OCI-LY3 (cell line): ENCODE data around the gene RFPL3.

Experiments used
- H2AFZ ChIP-seq: fragments of 200-600, 300-600 bp; shearing (Covaris generic); 2 replicates; pipeline ENCODE4 v1.6.0; 2014; ENCODE audit warnings: antibody characterized with exemption, low read depth, low read length
- H3K27ac ChIP-seq: fragments of 200-600, 300-600 bp; sonication (generic); 2 replicates; pipeline ENCODE4 v1.5.1; 2014; ENCODE audit warnings: mild to moderate bottlenecking, low read length, moderate library complexity, mixed read lengths
- H3K27me3 ChIP-seq: fragments of 200-600, 300-600 bp; sonication (generic); 2 replicates; pipeline ENCODE4 v1.6.1; 2014; ENCODE audit warnings: low read depth, low read length, mixed read lengths
- H3K36me3 ChIP-seq: fragments of 200-600, 300-600 bp; sonication (generic); replicated peaks from 2 replicates; pipeline ENCODE3; 2014; ENCODE audit warnings: low read depth, low read length, mixed read lengths
- H3K4me1 ChIP-seq: fragments of 300-600, 200-600 bp; sonication (generic); 2 replicates; pipeline ENCODE4 v1.6.1; 2014; ENCODE audit warnings: low read length, mixed read lengths
- H3K4me2 ChIP-seq: fragments of 200-600, 300-600 bp; sonication (generic); 2 replicates; pipeline ENCODE4 v1.6.1; 2014; ENCODE audit warnings: low read length, mixed read lengths
- H3K4me3 ChIP-seq: fragments of 300-600, 200-600 bp; sonication (generic); 2 replicates; pipeline ENCODE4 v1.5.1; 2014; ENCODE audit warnings: antibody characterized with exemption, mild to moderate bottlenecking, low read length, moderate library complexity
- H3K79me2 ChIP-seq: fragments of 300-600, 200-600 bp; shearing (Covaris generic); 2 replicates; pipeline ENCODE4 v1.6.1; 2014; ENCODE audit warnings: mild to moderate bottlenecking, low read length, mixed read lengths
- H3K9ac ChIP-seq: fragments of 300-600, 200-600 bp; shearing (Covaris generic); 2 replicates; pipeline ENCODE4 v1.6.0; 2014; ENCODE audit warnings: mild to moderate bottlenecking, low read length, moderate library complexity
- H3K9me3 ChIP-seq: fragments of 200-600, 300-600 bp; shearing (Covaris generic); 2 replicates; pipeline ENCODE4 v1.6.1; 2014; ENCODE audit warnings: low read length, mixed read lengths; ENCODE audit not compliant: insufficient read depth
- H4K20me1 ChIP-seq: fragments of 200-600, 300-600 bp; sonication (generic); 2 replicates; pipeline ENCODE4 v1.6.1; 2016; ENCODE audit warnings: low read length, mixed read lengths; ENCODE audit not compliant: insufficient read depth
- EZH2phosphoT487 ChIP-seq: fragments of 200-600 bp; shearing (Covaris generic); IDR thresholded peaks from 2 replicates; pipeline ENCODE4 v1.6.1; 2018; ENCODE audit warnings: antibody characterized with exemption, mixed run types, low read depth
- TF ChIP-seq, protein P1 (sequence below): fragments of 200-600, 300-600 bp; sonication (generic); IDR thresholded peaks from 2 replicates; pipeline ENCODE4 v1.5.1; 2014; ENCODE audit warnings: antibody characterized with exemption, low read length, low read depth

Gene RFPL3

DNA sequence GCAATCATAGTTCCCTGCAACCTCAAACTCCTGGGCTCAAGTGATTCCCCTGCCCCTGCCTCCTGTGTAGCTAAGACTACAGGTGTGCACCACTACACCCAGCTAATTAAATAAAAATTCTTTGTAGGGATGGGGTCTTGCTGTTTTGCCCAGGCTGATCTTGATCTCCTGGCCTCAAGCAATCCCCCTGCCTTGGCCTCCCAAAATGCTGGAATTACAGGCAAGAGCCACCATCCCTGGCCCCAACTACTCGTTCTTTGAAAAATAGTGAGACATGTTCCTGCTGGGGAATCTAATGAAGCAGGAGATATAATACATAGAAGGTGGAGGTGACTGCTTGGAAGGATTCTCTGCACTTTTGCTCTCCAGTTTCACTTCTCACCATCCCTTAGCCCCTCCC lies 40.1 kb upstream of the RFPL3 start:
- Histone ChIP-seq H4K20me1 (no peaks in the 10 kb centered on the region), H3K79me2 (no peaks in the 10 kb centered on the region), H3K36me3 (no peaks in the 10 kb centered on the region), H3K27me3 (peaks cover 35% of the 10 kb centered on the region), H3K4me3 (no peak overlapping the region), H2AFZ (no peak overlapping the region), H3K4me2 (no peak overlapping the region), H3K27ac (no peak overlapping the region), H3K9me3 (no peaks in the 10 kb centered on the region), H3K9ac (no peak overlapping the region), H3K4me1 (no peaks in the 10 kb centered on the region)
- no peak for TF ChIP-seq EZH2phosphoT487
- TF ChIP-seq, protein P1, sequence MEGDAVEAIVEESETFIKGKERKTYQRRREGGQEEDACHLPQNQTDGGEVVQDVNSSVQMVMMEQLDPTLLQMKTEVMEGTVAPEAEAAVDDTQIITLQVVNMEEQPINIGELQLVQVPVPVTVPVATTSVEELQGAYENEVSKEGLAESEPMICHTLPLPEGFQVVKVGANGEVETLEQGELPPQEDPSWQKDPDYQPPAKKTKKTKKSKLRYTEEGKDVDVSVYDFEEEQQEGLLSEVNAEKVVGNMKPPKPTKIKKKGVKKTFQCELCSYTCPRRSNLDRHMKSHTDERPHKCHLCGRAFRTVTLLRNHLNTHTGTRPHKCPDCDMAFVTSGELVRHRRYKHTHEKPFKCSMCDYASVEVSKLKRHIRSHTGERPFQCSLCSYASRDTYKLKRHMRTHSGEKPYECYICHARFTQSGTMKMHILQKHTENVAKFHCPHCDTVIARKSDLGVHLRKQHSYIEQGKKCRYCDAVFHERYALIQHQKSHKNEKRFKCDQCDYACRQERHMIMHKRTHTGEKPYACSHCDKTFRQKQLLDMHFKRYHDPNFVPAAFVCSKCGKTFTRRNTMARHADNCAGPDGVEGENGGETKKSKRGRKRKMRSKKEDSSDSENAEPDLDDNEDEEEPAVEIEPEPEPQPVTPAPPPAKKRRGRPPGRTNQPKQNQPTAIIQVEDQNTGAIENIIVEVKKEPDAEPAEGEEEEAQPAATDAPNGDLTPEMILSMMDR, result no peak

DNA sequence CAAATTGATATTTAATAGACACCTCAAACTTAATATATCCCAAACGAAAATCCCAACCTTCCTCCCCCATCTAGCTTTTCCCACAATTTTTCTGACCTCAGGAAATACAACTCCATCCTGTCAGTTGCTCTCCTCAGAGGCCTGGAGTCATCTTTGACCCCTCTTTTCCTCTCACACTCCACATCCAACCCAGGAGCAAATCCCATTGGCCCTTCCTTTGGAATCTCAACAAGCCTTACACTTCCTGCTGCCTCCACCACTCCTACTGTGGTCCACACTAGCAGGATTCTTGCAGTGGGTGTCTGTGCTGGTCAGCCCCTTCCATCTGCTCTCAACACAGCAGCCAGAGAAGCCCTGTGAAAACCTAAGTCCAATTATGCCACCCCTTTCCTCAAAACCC lies 39.3 kb upstream of the RFPL3 start:
- no peaks in the 10 kb centered on the region for H3K36me3 ChIP-seq
- H3K4me3 ChIP-seq, result no peak overlapping the region
- H4K20me1 ChIP-seq, result no peaks in the 10 kb centered on the region
- H3K9ac ChIP-seq, result no peak overlapping the region
- peaks cover 28% of the 10 kb centered on the region for H3K27me3 ChIP-seq
- H3K4me1 ChIP-seq, result no peaks in the 10 kb centered on the region
- no peak overlapping the region for H3K27ac ChIP-seq
- no peak overlapping the region for H3K4me2 ChIP-seq
- H3K9me3 ChIP-seq, result no peaks in the 10 kb centered on the region
- no peak overlapping the region for H2AFZ ChIP-seq
- TF ChIP-seq, protein P1, result no peak
- no peak for TF ChIP-seq EZH2phosphoT487
- no peaks in the 10 kb centered on the region for H3K79me2 ChIP-seq

DNA sequence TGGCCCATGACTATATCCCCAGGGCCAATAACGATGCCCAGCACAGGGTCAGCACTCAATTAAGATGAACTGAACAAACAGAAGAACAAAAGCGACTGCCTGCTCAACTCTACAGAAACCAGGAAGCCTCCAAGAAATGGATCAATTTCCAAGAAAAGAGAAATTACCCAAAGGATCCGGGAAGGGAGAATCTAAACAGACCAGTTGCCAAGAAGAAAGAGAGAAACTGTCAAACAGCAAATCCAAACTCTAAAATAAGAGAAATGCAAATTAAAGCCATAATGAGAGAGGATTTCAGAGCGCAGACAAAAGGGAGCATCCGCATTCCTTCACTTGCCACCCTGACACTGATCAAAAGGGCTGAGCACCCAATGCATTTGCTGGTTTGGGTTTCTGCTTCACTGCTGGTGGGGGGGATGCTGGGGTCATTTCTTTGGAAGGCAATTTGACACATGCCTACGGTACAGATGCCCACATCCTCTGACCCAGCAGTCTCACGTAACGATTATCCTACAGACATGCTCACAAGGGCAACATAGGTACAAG lies 37.7 kb upstream of the RFPL3 start:
- H2AFZ ChIP-seq, result no peak overlapping the region
- no peaks in the 10 kb centered on the region for H4K20me1 ChIP-seq
- H3K27ac ChIP-seq, result no peak overlapping the region
- H3K27me3 ChIP-seq, result peaks cover 18% of the 10 kb centered on the region
- H3K9me3 ChIP-seq, result no peaks in the 10 kb centered on the region
- no peak overlapping the region for H3K4me3 ChIP-seq
- H3K4me2 ChIP-seq, result no peak overlapping the region
- no peaks in the 10 kb centered on the region for H3K36me3 ChIP-seq
- no peaks in the 10 kb centered on the region for H3K79me2 ChIP-seq
- no peak overlapping the region for H3K9ac ChIP-seq
- TF ChIP-seq, protein P1, result no peak
- TF ChIP-seq EZH2phosphoT487, result no peak
- H3K4me1 ChIP-seq, result no peaks in the 10 kb centered on the region

DNA sequence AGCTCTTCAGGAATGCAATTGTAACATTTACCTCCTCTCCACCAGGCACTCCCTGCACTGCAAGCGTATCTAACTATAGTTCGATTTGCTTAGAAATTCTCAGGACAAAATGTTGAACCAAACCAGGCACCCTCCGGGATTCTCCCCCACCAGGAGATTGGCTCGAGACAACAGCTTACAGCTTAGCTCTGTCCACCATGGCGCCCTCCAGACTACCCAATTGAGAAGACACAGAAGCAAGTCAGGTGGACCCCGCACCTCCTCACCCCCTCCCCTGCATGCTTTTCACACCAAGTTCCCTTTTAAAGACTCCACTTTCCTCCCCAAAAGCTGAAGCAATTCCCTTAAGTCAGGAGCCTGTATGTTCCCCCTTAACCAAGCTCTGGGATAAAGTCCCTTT lies 34.7 kb upstream of the RFPL3 start:
- H3K27ac ChIP-seq, result no peak overlapping the region
- TF ChIP-seq, protein P1, result no peak
- TF ChIP-seq EZH2phosphoT487, result no peak
- H3K4me1 ChIP-seq, result no peaks in the 10 kb centered on the region
- H3K9me3 ChIP-seq, result no peaks in the 10 kb centered on the region
- H4K20me1 ChIP-seq, result no peaks in the 10 kb centered on the region
- peaks cover 15% of the 10 kb centered on the region; the same call in 1 of the 2 replicates for H3K27me3 ChIP-seq
- H3K4me3 ChIP-seq, result no peak overlapping the region
- H3K36me3 ChIP-seq, result no peaks in the 10 kb centered on the region
- H2AFZ ChIP-seq, result no peak overlapping the region
- no peak overlapping the region for H3K9ac ChIP-seq
- H3K79me2 ChIP-seq, result no peaks in the 10 kb centered on the region
- H3K4me2 ChIP-seq, result no peak overlapping the region
